Activated CD8-positive, alpha-beta memory T cell treated with anti-CD3 and anti-CD28 coated beads, Interleukin-2, amount 50 U/mL, for 4 hours (primary cell): Measurements from ENCODE around the gene TCTN2.

Source experiments
- DNase-seq: peaks from one replicate; pipeline ENCODE4 v3.0.0-alpha.2; 2020

Gene TCTN2

GRCh38 chr12:123747309-123747708 lies 76.4 kb downstream of the TCTN2 start:
- no peak for DNase-seq

GRCh38 chr12:123748161-123748560 lies 77.2 kb downstream of the TCTN2 start:
- no peak for DNase-seq

GRCh38 chr12:123748661-123749060 lies 77.7 kb downstream of the TCTN2 start:
- no peak for DNase-seq

GRCh38 chr12:123749355-123749754 lies 78.4 kb downstream of the TCTN2 start:
- DNase-seq: no peak

GRCh38 chr12:123750159-123750656 lies 79.3 kb downstream of the TCTN2 start:
- DNase-seq: no peak

GRCh38 chr12:123752046-123752445 lies 81.1 kb downstream of the TCTN2 start:
- no peak for DNase-seq

- DNase-seq: no peak
Observed at GRCh38 chr12:123754041-123754772, 83.3 kb downstream of the TCTN2 start.

GRCh38 chr12:123757561-123757960 lies 86.6 kb downstream of the TCTN2 start:
- no peak for DNase-seq
